ENCODE measurements around the gene CDKN1C. TPM values are rescaled to one million over a fixed set of nuclear protein-coding genes. Genes with fewer than 3 reads are reported as not detected.

The CDKN1C gene
- total RNA-seq, 1 experiment from 2014 or later = 15.4 TPM

GRCh38 chr11:2838676-2839294, 46.8 kb downstream of the CDKN1C start:
- Histone ChIP-seq H3K27ac (ENCODE audit: insufficient read length, low read depth, low read length) (no peak overlapping the region), H2BK12ac (ENCODE audit: insufficient read length, low read depth, low read length) (no peak overlapping the region), H2BK15ac (ENCODE audit: low read depth, low read length) (no peak overlapping the region), H3T11ph (ENCODE audit: low read length) (no peak overlapping the region), H4K5ac (ENCODE audit: insufficient read length, low read depth, low read length) (no peak overlapping the region), H4K91ac (ENCODE audit: insufficient read length, low read depth, low read length) (no peak overlapping the region), H2BK5ac (ENCODE audit: insufficient read length, low read length) (no peak overlapping the region), H3K4me1 (ENCODE audit: insufficient read depth, low read length) (no peaks in the 10 kb centered on the region), H4K20me1 (ENCODE audit: control insufficient read depth, insufficient read depth, insufficient read length) (no peaks in the 10 kb centered on the region), H3K4ac (ENCODE audit: low read depth, low read length) (no peak overlapping the region), H3K14ac (ENCODE audit: insufficient read depth, low read length) (no peak overlapping the region), H3K79me1 (ENCODE audit: insufficient read depth, low read depth, low read length, poor library complexity, severe bottlenecking) (no peaks in the 10 kb centered on the region), H2BK20ac (ENCODE audit: low read depth, low read length, poor library complexity, severe bottlenecking) (no peak overlapping the region), H2AFZ (ENCODE audit: low read length) (no peak overlapping the region), H3K4me2 (ENCODE audit: insufficient read depth, insufficient read length, low read length) (no peak overlapping the region), H3K9ac (ENCODE audit: extremely low read depth, insufficient read length, low read length) (no peak overlapping the region), H3K18ac (ENCODE audit: insufficient read length, low read depth, low read length) (no peak overlapping the region), H2AK5ac (ENCODE audit: insufficient read length, low read length) (no peak overlapping the region), H3K23me2 (ENCODE audit: insufficient read length, low read depth, low read length, poor library complexity, severe bottlenecking) (no peaks in the 10 kb centered on the region), H3K23ac (ENCODE audit: insufficient read length, low read depth, low read length) (no peak overlapping the region), H3K9me3 (ENCODE audit: control insufficient read depth, low read depth, low read length) (no peaks in the 10 kb centered on the region), H3K27me3 (ENCODE audit: insufficient read depth, low read length) (no peaks in the 10 kb centered on the region; the same call in 1 of the 2 replicates), H3K79me2 (ENCODE audit: insufficient read depth, low read length) (no peaks in the 10 kb centered on the region), H3K56ac (ENCODE audit: insufficient read length, low read depth, low read length) (no peak overlapping the region), H4K8ac (replicated peaks; ENCODE audit: insufficient read length, low read depth, low read length) (no peak overlapping the region), H2BK120ac (ENCODE audit: low read depth, low read length, poor library complexity, severe bottlenecking) (no peak overlapping the region)
- TF ChIP-seq CTCF (conservative IDR thresholded peaks at IDR 0.05) = no peak
- Mint-ChIP-seq H3K27ac (no peak overlapping the region), H3K36me3 (ENCODE audit: insufficient read depth in 1 of 3, low read depth in 3 of 3) (no peaks in the 10 kb centered on the region), H3K4me1 (peaks cover 36 to 41% of the 10 kb centered on the region in 2 experiments), H3K27me3 (ENCODE audit: low read depth) (peaks cover 75% of the 10 kb centered on the region), H3K9me3 (no peaks in the 10 kb centered on the region), H3K4me3 (no peak overlapping the region)
- DNase-seq = no peak
- no CpG with 5 or more reads among the region's 25 CpGs for WGBS (ENCODE audit: extremely low coverage, insufficient read length, low lambda C conversion rate)
